Measurements from ENCODE around the gene PALLD. TPM values are rescaled to one million over a fixed set of nuclear protein-coding genes. Genes with fewer than 3 reads are reported as not detected.
A peak's percentile ranks its signal among the peaks of the same experiment; 100 is the strongest.

The PALLD gene
- total RNA-seq, 1 donor from 2014 or later: 69.2 TPM

- DNase-seq (ENCODE audit: low read depth): no peak
- FAIRE-seq: no peak
- Histone ChIP-seq H3K4me3 (ENCODE audit: low read depth, low read length) (no peak overlapping the region), H3K36me3 (ENCODE audit: control insufficient read depth, insufficient read depth, low read length) (no peaks in the 10 kb centered on the region), H3K27me3 (ENCODE audit: control insufficient read depth, insufficient read depth, low read length) (no peaks in the 10 kb centered on the region)
- TF ChIP-seq CTCF (IDR thresholded peaks at IDR 0.05; ENCODE audit: insufficient read depth, low read length, severe bottlenecking): no peak
Measured at GRCh38 chr4:168776382-168776781, 279.5 kb downstream of the PALLD start.

GRCh38 chr4:168777277-168777965, 280.6 kb downstream of the PALLD start:
- TF ChIP-seq CTCF (IDR thresholded peaks at IDR 0.05; ENCODE audit: insufficient read depth, low read length, severe bottlenecking): no peak
- FAIRE-seq (no peak), DNase-seq (ENCODE audit: low read depth) (no peak)
- no peaks in the 10 kb centered on the region for H3K27me3 ChIP-seq (ENCODE audit: control insufficient read depth, insufficient read depth, low read length)
- no peaks in the 10 kb centered on the region for H3K36me3 ChIP-seq (ENCODE audit: control insufficient read depth, insufficient read depth, low read length)
- no peak overlapping the region for H3K4me3 ChIP-seq (ENCODE audit: low read depth, low read length)

DNA sequence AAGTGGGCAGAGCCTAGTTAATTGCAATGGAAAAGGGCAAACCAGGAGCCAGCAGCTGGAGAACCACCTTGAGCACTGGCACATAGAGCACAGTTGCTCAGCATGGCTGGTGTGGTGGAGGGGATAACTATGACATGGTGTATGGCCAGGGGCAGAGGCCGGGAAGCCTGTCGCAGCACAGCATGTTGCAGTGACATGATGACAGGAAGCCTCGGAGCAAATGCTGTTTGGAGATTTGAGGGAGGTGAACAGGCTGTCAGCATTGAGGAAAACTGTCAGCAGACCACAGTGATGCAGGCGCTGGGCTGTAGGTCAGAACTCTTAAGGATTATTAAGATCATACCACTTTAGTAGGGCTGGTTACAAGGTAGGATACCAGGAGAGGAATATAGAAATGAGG, 284.5 kb downstream of the PALLD start:
- DNase-seq (ENCODE audit: low read depth) (no peak), FAIRE-seq (no peak)
- H3K27me3 ChIP-seq (ENCODE audit: control insufficient read depth, insufficient read depth, low read length): no peaks in the 10 kb centered on the region
- no peaks in the 10 kb centered on the region for H3K36me3 ChIP-seq (ENCODE audit: control insufficient read depth, insufficient read depth, low read length)
- H3K4me3 ChIP-seq (ENCODE audit: low read depth, low read length): no peak overlapping the region
- no peak for TF ChIP-seq CTCF (IDR thresholded peaks at IDR 0.05; ENCODE audit: insufficient read depth, low read length, severe bottlenecking)

DNA sequence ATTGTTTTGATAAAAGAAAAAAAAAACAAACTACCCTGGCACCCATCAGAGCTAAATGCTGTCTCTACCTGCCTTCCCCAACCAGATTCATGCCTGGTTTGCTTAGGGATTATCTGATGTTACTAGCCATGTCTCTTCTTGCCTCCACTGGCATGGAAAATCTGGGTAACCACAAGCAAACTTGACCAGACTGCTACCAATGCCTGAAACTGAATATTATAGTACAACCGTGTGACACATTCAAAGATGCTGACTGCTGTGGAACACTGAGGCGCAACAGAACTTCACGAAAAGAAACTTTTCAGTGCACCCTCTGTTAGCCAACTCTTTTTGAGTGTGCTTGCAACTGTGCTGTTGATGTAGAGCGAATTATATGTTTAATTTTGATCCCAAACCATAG, 285.1 kb downstream of the PALLD start:
- peak; percentile 67 for DNase-seq (ENCODE audit: low read depth)
- Histone ChIP-seq H3K4me3 (ENCODE audit: low read depth, low read length) (no peak overlapping the region), H3K36me3 (ENCODE audit: control insufficient read depth, insufficient read depth, low read length) (no peaks in the 10 kb centered on the region), H3K27me3 (ENCODE audit: control insufficient read depth, insufficient read depth, low read length) (no peaks in the 10 kb centered on the region)
- FAIRE-seq: no peak
- TF ChIP-seq CTCF (IDR thresholded peaks at IDR 0.05; ENCODE audit: insufficient read depth, low read length, severe bottlenecking): no peak

GRCh38 chr4:168782439-168782838, 285.6 kb downstream of the PALLD start:
- Histone ChIP-seq H3K36me3 (ENCODE audit: control insufficient read depth, insufficient read depth, low read length) (no peaks in the 10 kb centered on the region), H3K27me3 (ENCODE audit: control insufficient read depth, insufficient read depth, low read length) (no peaks in the 10 kb centered on the region), H3K4me3 (ENCODE audit: low read depth, low read length) (no peak overlapping the region)
- TF ChIP-seq CTCF (IDR thresholded peaks at IDR 0.05; ENCODE audit: insufficient read depth, low read length, severe bottlenecking): no peak
- DNase-seq (ENCODE audit: low read depth) (no peak), FAIRE-seq (no peak)
